ENCODE data around the gene RRP9.
"Not testable (repeated sequence)": the region's sequence is repeated elsewhere in the genome, so short reads cannot be mapped to it uniquely, and the experiment has no call there.

Gene RRP9

DNA sequence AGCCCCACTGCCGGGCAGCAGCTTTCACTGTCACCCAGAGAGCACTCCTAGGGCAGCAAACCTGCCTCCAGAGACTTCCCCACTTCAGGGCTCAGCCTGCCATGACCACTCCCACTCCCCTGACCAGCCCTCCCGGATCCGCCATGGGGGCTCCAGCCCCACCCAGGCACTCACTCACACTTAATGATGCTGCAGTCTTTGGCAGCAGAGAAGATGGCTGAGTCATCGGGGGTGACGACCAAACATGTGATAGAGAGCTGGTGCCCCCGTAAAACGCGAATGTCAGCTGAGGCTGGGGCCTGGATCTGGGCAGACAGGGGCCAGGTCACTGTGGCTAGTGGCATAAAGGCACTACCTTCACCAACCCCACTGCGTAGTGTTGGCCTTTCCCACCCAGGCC is 4.7 kb downstream of the RRP9 start:
- DNase-seq, result no peak

GRCh38 chr3:51935886-51936755 is 5.6 kb downstream of the RRP9 start:
- DNase-seq, result no peak

GRCh38 chr3:51934991-51935885 is 6.5 kb downstream of the RRP9 start:
- DNase-seq, result no peak

GRCh38 chr3:51934139-51934850 is 7.4 kb downstream of the RRP9 start:
- no peak for DNase-seq

- no peak for DNase-seq
Observed at GRCh38 chr3:51933471-51934138, 8.1 kb downstream of the RRP9 start.

GRCh38 chr3:51932471-51933370 is 9.0 kb downstream of the RRP9 start:
- DNase-seq, result no peak

DNA sequence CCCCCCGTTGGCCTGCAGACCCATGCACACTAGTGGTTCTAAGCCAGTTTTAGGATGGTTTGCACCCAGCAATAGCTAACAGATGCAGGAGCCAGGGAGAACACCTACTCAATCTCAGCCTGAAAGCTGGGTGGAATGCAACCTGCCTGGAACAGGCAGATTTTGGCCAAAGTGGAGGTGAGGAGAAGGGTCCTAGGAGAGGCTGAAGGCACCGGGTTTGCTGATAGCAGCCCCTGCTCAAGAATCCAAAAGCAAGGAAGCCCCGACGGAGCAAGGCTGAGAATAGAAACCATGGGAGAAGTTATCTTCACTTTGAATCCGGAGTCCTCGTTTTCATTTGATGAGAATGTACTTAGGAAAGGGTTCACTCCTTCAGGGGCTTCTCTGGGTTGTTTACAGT is 9.9 kb downstream of the RRP9 start:
- DNase-seq, result no peak

DNA sequence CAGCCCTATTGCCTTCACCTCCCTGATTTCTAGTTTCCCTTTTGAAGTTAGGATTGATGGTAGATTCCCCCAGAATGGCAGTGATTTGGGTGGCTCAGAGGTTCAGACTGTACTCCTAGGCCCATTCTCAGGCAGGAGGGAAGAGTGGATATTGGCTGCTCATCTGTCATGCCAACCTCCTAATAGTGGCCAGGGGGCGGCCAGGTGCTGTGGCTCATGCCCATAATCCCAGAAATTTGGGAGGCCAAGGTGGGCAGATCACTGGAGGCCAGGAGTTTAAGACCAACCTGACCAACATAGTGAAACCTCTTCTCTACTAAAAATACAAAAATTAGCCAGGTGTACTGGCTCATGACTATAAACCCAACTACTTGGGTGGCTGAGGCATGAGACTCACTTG is 11.3 kb downstream of the RRP9 start:
- DNase-seq, result no peak

DNA sequence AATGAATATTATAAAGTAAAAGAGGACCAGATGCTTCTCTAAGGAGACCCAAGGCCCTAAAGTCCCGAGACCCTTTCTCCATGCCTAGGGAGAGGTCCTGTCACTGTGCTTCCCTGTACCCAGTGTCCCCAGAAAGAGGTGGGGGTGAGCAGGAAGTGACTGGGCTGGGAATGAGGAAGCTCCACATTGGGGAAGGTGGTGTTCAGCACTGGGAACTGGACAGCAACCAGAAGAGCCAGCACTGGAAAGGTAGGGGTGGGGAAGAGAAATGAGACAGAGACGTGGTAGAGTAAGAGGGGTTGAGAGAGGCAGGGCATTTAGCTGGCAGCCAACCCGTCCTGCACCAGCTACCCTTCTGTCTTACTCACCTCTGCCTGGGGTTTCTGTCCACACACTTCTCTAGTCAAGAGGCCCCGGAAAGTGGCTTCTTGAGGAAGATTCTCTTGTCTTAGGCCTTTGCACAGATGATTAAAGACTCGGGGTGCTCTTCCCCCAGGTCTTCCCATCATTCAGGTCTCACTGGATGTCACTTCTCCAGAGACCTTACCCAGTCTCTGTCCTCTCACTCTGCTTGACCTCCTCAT is 12.2 kb downstream of the RRP9 start:
- no peak for DNase-seq

DNA sequence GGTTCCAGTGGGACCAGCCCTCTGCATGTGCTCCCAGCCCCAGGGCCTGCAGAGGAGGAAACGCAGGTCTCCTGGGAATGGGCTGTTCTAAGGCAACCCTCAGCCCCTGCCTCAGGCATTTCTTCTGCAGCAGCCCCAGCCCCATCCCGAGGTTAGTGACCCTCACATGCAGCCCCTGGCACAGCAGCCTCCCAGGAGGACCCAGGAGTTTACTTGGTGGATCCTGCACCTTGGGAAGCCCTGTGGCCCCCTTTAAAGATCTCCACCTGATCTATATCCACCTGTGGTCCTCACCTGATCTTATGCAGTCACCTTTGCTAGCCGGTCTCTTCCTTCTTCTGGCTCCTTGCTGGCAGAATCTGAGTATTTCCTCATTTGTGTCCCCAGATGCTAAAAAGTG is 12.7 kb downstream of the RRP9 start:
- DNase-seq, result not testable (repeated sequence)

- DNase-seq, result no peak
Observed at GRCh38 chr3:51928438-51928837, 13.3 kb downstream of the RRP9 start.

DNA sequence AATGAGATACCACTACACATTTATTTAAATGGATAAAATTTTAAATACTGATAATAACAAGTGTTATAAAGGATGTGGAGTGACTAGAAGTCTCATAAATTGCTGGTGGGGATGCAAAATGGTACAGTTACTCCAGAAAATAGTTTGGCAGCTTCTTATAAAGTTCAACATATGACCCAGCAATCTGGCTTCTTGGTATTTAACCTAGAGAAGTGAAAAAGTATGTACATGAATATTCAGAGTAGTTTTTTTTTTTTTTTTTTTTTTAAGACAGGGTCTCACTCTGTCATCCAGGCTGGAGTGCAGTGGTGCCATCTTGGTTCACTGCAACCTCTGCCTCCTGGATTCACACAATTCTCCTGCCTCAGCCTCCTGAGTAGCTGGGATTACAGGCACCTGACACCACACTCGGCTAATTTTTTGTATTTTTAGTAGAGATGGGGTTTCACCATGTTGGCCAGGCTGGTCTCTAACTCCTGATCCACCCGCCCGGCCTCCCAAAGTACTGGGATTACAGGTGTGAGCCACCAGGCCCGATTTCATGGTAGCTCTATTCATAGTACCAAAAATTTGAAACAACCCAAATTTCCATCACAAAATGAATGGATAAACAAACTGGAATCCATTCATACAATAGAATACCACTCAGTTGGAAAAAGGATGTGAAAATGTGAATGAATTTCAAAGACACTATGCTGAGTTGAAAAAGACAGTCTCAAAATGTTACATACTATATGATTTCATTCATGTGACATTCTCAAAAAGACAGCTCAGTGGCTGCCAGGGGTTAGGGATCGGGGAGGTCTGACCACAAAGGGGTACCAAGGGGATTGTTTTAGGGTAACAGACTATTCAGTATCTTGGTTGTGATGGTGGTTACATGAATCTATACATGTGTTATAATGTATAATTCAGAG is 14.4 kb downstream of the RRP9 start:
- DNase-seq, result no peak

DNA sequence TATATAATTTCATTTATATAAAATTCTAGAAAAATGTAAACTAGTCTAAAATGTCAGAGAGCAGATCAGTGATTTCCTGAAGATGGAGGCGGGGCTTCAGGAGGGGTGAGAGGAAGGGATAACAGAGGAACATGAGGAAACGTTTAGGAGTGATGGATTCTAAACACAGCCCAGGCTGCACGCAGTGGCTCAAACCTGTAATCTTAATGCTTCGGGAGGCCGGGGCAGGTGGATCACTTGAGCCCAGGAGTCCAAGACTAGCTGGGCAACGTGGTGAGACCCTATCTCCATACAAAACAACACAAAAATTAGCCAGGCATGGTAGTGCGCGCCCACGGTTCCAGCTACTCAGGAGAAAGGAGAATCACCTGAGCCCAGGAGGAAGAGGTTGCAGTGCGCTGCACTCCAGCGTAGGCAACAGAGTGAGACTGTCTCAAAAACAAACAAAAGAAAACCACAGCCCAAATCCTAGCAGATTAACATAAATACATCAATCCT is 20.6 kb downstream of the RRP9 start:
- DNase-seq, result no peak

DNA sequence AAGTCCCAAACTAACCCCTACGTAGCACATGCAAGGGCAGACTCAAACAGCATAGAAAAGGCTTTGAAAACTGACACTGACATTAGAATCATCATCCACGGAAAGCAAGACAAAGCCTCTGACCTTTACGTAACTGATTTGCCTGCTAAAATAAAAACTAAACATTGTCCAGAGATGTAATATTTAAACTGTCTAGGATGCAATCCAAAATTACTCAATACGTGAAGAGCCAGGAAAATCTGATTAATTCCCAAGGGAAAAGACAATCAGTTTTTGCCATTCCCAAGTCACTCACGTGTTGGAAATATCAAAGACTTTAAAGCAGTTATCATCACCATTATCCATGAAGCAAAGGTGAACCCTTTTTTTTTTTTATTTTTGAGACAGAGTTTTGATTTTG is 25.3 kb downstream of the RRP9 start:
- no peak for DNase-seq

DNA sequence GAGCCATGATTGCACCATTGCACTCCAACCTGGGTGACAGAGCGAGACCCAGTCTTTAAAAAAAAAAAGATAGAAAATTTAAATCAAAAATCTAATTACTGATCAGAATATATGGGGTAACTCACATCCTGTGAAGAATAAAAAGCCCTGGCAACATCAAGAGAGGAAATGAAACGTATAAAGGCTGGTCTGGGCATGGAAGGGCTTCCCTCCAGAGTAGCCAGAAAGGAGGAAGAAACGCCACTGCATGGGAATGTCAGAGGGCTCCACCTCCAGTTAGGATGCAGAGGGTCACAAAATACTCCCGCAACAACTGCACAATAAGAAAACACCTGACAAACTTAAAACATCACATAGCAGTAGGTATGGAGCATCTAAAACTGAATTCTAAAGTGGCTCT is 33.7 kb downstream of the RRP9 start:
- DNase-seq, result no peak

GRCh38 chr3:51904034-51904823 is 37.5 kb downstream of the RRP9 start:
- DNase-seq, result no peak

DNA sequence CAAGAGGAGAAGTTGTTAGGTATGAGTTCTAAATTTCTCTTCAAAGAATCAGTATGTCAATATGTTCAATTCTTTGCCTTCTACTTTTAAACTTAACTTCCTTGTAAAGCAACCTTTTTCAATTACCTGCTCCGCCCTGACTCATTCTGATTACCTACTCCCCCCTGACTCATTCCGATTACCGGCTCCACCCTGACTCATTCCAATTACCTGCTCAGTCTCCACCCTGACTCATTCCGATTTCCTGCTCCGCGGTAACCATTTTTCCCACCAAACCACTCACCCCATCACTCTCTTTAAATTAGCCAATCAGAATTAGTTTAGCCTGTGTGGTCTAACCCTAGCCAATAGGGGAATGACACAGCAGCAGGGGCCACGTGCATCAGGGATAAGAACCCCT is 39.3 kb downstream of the RRP9 start:
- not testable (repeated sequence) for DNase-seq

DNA sequence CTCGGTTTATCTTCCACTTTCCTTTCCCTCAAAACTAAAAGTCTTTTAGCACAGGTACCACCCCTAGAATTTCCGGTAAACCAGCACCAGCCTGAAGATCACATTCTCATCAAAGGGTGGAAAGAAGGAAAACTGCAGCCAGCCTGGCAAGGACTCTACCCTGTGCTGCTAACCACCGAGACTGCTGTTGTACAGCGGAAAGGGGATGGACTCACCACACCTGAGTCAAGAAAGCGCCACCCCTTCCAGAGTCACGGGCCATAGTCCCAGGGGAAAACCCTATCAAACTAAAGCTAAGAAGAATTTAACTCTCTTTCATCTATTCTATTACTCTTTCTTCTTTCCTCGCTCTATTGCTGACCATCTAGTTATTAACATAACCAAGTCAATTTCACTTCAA is 41.7 kb downstream of the RRP9 start:
- DNase-seq, result not testable (repeated sequence)

GRCh38 chr3:51897391-51897790 is 44.3 kb downstream of the RRP9 start:
- no peak for DNase-seq

Measured in NCI-H524 treated with DMSO at 0.1 percent for 48 hours (cell line).